Measurements from ENCODE around the gene SOSTDC1.

The SOSTDC1 gene

DNA sequence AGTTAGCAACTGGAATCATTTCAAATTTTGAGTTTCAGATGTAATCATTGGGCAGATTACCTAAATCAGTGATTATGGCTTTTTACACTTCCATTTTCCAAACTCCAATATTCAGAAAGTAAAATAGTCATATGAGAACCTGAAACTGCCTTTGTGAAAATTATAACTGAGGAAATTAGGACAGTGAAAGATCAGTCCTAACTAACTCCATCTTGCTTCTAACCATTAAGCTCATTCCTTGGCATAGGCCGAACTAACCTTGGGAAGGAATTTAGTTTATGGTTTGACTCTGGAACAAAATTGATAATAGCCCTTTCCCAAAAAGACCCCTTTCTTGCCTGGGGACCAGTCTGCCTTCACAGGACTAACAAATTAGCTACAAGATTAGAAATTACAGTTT lies 46.4 kb downstream of the SOSTDC1 start:
- H3K4me3 ChIP-seq (ENCODE audit: low read depth, low read length): no peak overlapping the region
- H3K27ac ChIP-seq (ENCODE audit: extremely low read depth, low read depth, low read length): no peak overlapping the region
- no peaks in the 10 kb centered on the region for H3K4me1 ChIP-seq (ENCODE audit: control insufficient read depth, insufficient read depth, low read length)
- no peaks in the 10 kb centered on the region for H3K9me3 ChIP-seq (ENCODE audit: control insufficient read depth, insufficient read depth, low read depth, low read length)
- ChIA-PET CTCF (interaction anchor here (0.6 to 0.9 kb wide), 2 partner anchors 16 to 321 kb away, joined by 3 to 4 read pairs; no protein-coding TSS in a partner anchor), POLR2A (no interaction called here)
- H3K36me3 ChIP-seq (ENCODE audit: control insufficient read depth in 2 of 2, insufficient read depth in 1 of 2, low read length in 2 of 2): no peaks in the 10 kb centered on the region
- TF ChIP-seq, protein P1, sequence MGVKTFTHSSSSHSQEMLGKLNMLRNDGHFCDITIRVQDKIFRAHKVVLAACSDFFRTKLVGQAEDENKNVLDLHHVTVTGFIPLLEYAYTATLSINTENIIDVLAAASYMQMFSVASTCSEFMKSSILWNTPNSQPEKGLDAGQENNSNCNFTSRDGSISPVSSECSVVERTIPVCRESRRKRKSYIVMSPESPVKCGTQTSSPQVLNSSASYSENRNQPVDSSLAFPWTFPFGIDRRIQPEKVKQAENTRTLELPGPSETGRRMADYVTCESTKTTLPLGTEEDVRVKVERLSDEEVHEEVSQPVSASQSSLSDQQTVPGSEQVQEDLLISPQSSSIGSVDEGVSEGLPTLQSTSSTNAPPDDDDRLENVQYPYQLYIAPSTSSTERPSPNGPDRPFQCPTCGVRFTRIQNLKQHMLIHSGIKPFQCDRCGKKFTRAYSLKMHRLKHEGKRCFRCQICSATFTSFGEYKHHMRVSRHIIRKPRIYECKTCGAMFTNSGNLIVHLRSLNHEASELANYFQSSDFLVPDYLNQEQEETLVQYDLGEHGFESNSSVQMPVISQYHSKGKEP (tag by site-specific recombination; IDR thresholded peaks at IDR 0.05): no peak
- no peak for TF ChIP-seq ZNF843 (tag by site-specific recombination; IDR thresholded peaks at IDR 0.05)
- TF ChIP-seq ZBTB8A (tag by site-specific recombination; IDR thresholded peaks at IDR 0.05): no peak
- no peak for TF ChIP-seq ZNF2 (tag by site-specific recombination; IDR thresholded peaks at IDR 0.05)
- no peak for TF ChIP-seq SP2 (tag by site-specific recombination; IDR thresholded peaks at IDR 0.05)
- no peak for TF ChIP-seq SP7 (tag by site-specific recombination; IDR thresholded peaks at IDR 0.05)
- TF ChIP-seq, protein P2, sequence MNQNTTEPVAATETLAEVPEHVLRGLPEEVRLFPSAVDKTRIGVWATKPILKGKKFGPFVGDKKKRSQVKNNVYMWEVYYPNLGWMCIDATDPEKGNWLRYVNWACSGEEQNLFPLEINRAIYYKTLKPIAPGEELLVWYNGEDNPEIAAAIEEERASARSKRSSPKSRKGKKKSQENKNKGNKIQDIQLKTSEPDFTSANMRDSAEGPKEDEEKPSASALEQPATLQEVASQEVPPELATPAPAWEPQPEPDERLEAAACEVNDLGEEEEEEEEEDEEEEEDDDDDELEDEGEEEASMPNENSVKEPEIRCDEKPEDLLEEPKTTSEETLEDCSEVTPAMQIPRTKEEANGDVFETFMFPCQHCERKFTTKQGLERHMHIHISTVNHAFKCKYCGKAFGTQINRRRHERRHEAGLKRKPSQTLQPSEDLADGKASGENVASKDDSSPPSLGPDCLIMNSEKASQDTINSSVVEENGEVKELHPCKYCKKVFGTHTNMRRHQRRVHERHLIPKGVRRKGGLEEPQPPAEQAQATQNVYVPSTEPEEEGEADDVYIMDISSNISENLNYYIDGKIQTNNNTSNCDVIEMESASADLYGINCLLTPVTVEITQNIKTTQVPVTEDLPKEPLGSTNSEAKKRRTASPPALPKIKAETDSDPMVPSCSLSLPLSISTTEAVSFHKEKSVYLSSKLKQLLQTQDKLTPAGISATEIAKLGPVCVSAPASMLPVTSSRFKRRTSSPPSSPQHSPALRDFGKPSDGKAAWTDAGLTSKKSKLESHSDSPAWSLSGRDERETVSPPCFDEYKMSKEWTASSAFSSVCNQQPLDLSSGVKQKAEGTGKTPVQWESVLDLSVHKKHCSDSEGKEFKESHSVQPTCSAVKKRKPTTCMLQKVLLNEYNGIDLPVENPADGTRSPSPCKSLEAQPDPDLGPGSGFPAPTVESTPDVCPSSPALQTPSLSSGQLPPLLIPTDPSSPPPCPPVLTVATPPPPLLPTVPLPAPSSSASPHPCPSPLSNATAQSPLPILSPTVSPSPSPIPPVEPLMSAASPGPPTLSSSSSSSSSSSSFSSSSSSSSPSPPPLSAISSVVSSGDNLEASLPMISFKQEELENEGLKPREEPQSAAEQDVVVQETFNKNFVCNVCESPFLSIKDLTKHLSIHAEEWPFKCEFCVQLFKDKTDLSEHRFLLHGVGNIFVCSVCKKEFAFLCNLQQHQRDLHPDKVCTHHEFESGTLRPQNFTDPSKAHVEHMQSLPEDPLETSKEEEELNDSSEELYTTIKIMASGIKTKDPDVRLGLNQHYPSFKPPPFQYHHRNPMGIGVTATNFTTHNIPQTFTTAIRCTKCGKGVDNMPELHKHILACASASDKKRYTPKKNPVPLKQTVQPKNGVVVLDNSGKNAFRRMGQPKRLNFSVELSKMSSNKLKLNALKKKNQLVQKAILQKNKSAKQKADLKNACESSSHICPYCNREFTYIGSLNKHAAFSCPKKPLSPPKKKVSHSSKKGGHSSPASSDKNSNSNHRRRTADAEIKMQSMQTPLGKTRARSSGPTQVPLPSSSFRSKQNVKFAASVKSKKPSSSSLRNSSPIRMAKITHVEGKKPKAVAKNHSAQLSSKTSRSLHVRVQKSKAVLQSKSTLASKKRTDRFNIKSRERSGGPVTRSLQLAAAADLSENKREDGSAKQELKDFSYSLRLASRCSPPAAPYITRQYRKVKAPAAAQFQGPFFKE (tag by site-specific recombination; IDR thresholded peaks at IDR 0.05; ENCODE audit: borderline replicate concordance): no peak
- no peak for TF ChIP-seq GLI2 (tag by site-specific recombination; IDR thresholded peaks at IDR 0.05; ENCODE audit: borderline replicate concordance, low read depth)
- TF ChIP-seq ZNF654 (tag by site-specific recombination; IDR thresholded peaks at IDR 0.05; ENCODE audit: low read depth): no peak
- TF ChIP-seq ZNF692 (tag by site-specific recombination; IDR thresholded peaks at IDR 0.05): no peak
- no peak for TF ChIP-seq AEBP2 (tag by site-specific recombination; IDR thresholded peaks at IDR 0.05; ENCODE audit: borderline replicate concordance)
- TF ChIP-seq, protein P3, sequence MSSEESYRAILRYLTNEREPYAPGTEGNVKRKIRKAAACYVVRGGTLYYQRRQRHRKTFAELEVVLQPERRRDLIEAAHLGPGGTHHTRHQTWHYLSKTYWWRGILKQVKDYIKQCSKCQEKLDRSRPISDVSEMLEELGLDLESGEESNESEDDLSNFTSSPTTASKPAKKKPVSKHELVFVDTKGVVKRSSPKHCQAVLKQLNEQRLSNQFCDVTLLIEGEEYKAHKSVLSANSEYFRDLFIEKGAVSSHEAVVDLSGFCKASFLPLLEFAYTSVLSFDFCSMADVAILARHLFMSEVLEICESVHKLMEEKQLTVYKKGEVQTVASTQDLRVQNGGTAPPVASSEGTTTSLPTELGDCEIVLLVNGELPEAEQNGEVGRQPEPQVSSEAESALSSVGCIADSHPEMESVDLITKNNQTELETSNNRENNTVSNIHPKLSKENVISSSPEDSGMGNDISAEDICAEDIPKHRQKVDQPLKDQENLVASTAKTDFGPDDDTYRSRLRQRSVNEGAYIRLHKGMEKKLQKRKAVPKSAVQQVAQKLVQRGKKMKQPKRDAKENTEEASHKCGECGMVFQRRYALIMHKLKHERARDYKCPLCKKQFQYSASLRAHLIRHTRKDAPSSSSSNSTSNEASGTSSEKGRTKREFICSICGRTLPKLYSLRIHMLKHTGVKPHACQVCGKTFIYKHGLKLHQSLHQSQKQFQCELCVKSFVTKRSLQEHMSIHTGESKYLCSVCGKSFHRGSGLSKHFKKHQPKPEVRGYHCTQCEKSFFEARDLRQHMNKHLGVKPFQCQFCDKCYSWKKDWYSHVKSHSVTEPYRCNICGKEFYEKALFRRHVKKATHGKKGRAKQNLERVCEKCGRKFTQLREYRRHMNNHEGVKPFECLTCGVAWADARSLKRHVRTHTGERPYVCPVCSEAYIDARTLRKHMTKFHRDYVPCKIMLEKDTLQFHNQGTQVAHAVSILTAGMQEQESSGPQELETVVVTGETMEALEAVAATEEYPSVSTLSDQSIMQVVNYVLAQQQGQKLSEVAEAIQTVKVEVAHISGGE (tag by site-specific recombination; conservative IDR thresholded peaks at IDR 0.05; ENCODE audit: low read depth): no peak
- TF ChIP-seq ZNF391 (tag by site-specific recombination; IDR thresholded peaks at IDR 0.05; ENCODE audit: borderline replicate concordance, low read depth): no peak
- TF ChIP-seq, protein P4, sequence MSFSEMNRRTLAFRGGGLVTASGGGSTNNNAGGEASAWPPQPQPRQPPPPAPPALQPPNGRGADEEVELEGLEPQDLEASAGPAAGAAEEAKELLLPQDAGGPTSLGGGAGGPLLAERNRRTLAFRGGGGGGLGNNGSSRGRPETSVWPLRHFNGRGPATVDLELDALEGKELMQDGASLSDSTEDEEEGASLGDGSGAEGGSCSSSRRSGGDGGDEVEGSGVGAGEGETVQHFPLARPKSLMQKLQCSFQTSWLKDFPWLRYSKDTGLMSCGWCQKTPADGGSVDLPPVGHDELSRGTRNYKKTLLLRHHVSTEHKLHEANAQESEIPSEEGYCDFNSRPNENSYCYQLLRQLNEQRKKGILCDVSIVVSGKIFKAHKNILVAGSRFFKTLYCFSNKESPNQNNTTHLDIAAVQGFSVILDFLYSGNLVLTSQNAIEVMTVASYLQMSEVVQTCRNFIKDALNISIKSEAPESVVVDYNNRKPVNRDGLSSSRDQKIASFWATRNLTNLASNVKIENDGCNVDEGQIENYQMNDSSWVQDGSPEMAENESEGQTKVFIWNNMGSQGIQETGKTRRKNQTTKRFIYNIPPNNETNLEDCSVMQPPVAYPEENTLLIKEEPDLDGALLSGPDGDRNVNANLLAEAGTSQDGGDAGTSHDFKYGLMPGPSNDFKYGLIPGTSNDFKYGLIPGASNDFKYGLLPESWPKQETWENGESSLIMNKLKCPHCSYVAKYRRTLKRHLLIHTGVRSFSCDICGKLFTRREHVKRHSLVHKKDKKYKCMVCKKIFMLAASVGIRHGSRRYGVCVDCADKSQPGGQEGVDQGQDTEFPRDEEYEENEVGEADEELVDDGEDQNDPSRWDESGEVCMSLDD (tag by site-specific recombination; IDR thresholded peaks at IDR 0.05): no peak
- TF ChIP-seq GLIS1 (tag by site-specific recombination; IDR thresholded peaks at IDR 0.05): no peak
